Breast epithelium (tissue), 4 donors: ENCODE results near the gene RTEL1. TPM values are rescaled to one million over a fixed set of nuclear protein-coding genes. Genes with fewer than 3 reads are reported as not detected.

Experiments
- DNase-seq, 2 donors: peaks; one replicate each; pipeline ENCODE4 v3.0.0-alpha.2; 2019; ENCODE audit warnings: low spot score in 2 of 2
- H3K27ac ChIP-seq, 2 donors: fragments of 200-600 bp; sonication (generic) in 1 of 2; one replicate each; pipeline ENCODE4 v1.5.1; 2016 to 2019; ENCODE audit warnings: mild to moderate bottlenecking in 1 of 2
- H3K27me3 ChIP-seq, 2 donors: fragments of 200-600 bp; sonication (generic) in 1 of 2; one replicate each; pipeline versions ENCODE4 v1.5.1 to v1.6.0; 2017 to 2019; ENCODE audit warnings: control low read depth in 1 of 2, mild to moderate bottlenecking in 1 of 2
- H3K36me3 ChIP-seq: fragments of 200-600 bp; one replicate; pipeline ENCODE4 v1.5.1; 2019
- H3K4me1 ChIP-seq, 2 donors: fragments of 200-600 bp; sonication (generic); one replicate each; pipeline ENCODE4 v1.5.1; 2016 to 2019; ENCODE audit warnings: control low read depth in 1 of 2
- H3K4me3 ChIP-seq, 3 donors: fragments of 200-600 bp; sonication (generic); 1 replicate in 2 of 3; 2 replicates in 1 of 3; pipeline ENCODE4 v1.5.1; 2016 to 2019; ENCODE audit warnings: mild to moderate bottlenecking in 3 of 3, moderate library complexity in 2 of 3
- H3K9me3 ChIP-seq, 2 donors: fragments of 200-600 bp; sonication (generic) in 1 of 2; one replicate each; pipeline ENCODE4 v1.5.1; 2016 to 2019; ENCODE audit warnings: control low read depth in 1 of 2
- CTCF ChIP-seq, 3 donors: fragments of 450-650 bp; IDR thresholded peaks; one replicate each; pipeline ENCODE4 v1.5.1; 2016 to 2017; ENCODE audit warnings: antibody characterized with exemption in 3 of 3, mild to moderate bottlenecking in 3 of 3, moderate library complexity in 3 of 3
- POLR2A ChIP-seq: fragments of 450-650 bp; IDR thresholded peaks from one replicate; pipeline ENCODE4 v1.6.1; 2016; ENCODE audit warnings: antibody characterized with exemption, mild to moderate bottlenecking, moderate library complexity
- POLR2AphosphoS5 ChIP-seq, 3 donors: sonication (generic); formaldehyde crosslinking; IDR thresholded peaks; one replicate each; pipeline ENCODE4 v1.6.1; 2017; ENCODE audit warnings: antibody characterized with exemption in 3 of 3
- intact Hi-C: fragments of 100-400 bp; cut with DNase I; formaldehyde crosslinking; loops from one replicate; pipeline ENCODE4 v1.15.1; 2023; ENCODE audit warnings: low total_unique reads
- total RNA-seq, 3 donors: library from RNA; depleted of rRNA; stranded (reverse); fragments of >200 nt; gene quantifications; one replicate each; pipeline ENCODE4 v1.1.0, GENCODE V29; 2016

The RTEL1 gene
- total RNA-seq, 3 donors from 2014 or later, result 12.5 to 22.3 (median 15.1) TPM

- no peaks in the 10 kb centered on the region for H3K9me3 ChIP-seq
- no peaks in the 10 kb centered on the region for H3K36me3 ChIP-seq
- peaks cover 26 to 28% of the 10 kb centered on the region in 2 donors for H3K4me1 ChIP-seq
- no peak for DNase-seq
- no peak for TF ChIP-seq POLR2A
- no peak for TF ChIP-seq CTCF (IDR thresholded peaks at IDR 0.05)
- TF ChIP-seq POLR2AphosphoS5 (IDR thresholded peaks at IDR 0.05), result no peak
- intact Hi-C loops, result no loop called here
- H3K4me3 ChIP-seq, result no peak overlapping the region
- no peaks in the 10 kb centered on the region for H3K27me3 ChIP-seq
- peak overlapping the region; percentile 13 to 99 for H3K27ac ChIP-seq
Measured at GRCh38 chr20:63742381-63743024, 84.4 kb downstream of the RTEL1 start.

GRCh38 chr20:63743210-63743970 lies 85.3 kb downstream of the RTEL1 start:
- Histone ChIP-seq H3K27me3 (no peaks in the 10 kb centered on the region), H3K36me3 (no peaks in the 10 kb centered on the region), H3K4me1 (peaks cover 17 to 21% of the 10 kb centered on the region in 2 donors), H3K9me3 (no peaks in the 10 kb centered on the region), H3K27ac (peak overlapping the region; percentile 13 to 99), H3K4me3 (no peak overlapping the region)
- intact Hi-C loops, result no loop called here
- TF ChIP-seq POLR2A (no peak), CTCF (IDR thresholded peaks at IDR 0.05) (no peak), POLR2AphosphoS5 (IDR thresholded peaks at IDR 0.05) (no peak)
- no peak for DNase-seq

- Histone ChIP-seq H3K36me3 (no peaks in the 10 kb centered on the region), H3K9me3 (no peaks in the 10 kb centered on the region), H3K4me3 (no peak overlapping the region), H3K27me3 (no peaks in the 10 kb centered on the region), H3K4me1 (peaks cover 12 to 18% of the 10 kb centered on the region in 2 donors), H3K27ac (no peak overlapping the region)
- no peak for DNase-seq
- intact Hi-C loops, result no loop called here
- TF ChIP-seq POLR2AphosphoS5 (IDR thresholded peaks at IDR 0.05) (no peak), CTCF (IDR thresholded peaks at IDR 0.05) (no peak), POLR2A (no peak)
Measured at GRCh38 chr20:63744158-63744557, 86.0 kb downstream of the RTEL1 start.

GRCh38 chr20:63744574-63745423 lies 86.7 kb downstream of the RTEL1 start:
- intact Hi-C loops, result no loop called here
- Histone ChIP-seq H3K4me1 (peaks cover 12 to 18% of the 10 kb centered on the region in 2 donors), H3K27me3 (no peaks in the 10 kb centered on the region), H3K4me3 (no peak overlapping the region), H3K36me3 (no peaks in the 10 kb centered on the region), H3K27ac (peak overlapping the region in 1 of 2 donors; percentile 2), H3K9me3 (no peaks in the 10 kb centered on the region)
- no peak for DNase-seq
- no peak for TF ChIP-seq POLR2AphosphoS5 (IDR thresholded peaks at IDR 0.05)
- no peak for TF ChIP-seq CTCF (IDR thresholded peaks at IDR 0.05)
- no peak for TF ChIP-seq POLR2A
